Naive thymus-derived CD8-positive, alpha-beta T cell (primary cell): ENCODE measurements around the gene REG1B. TPM values are rescaled to one million over a fixed set of nuclear protein-coding genes. Genes with fewer than 3 reads are reported as not detected.
"Not testable (repeated sequence)": the region's sequence is repeated elsewhere in the genome, so short reads cannot be mapped to it uniquely, and the experiment has no call there.

Experiments used
- ATAC-seq, 2 donors: fragments of 150-1000 bp; cut with Tn5 transposase in 1 of 2; sonication (Bioruptor Pico), chemical (Tn5 transposase) in 1 of 2; 1 replicate in 1 of 2; 2 replicates in 1 of 2; pipeline ENCODE4 v1.10.0; 2021; ENCODE audit warnings: mild to moderate bottlenecking in 2 of 2, moderate library complexity in 2 of 2
- POLR2A ChIA-PET: fragments of 350-600 bp; sonication (Branson Sonifier 250); formaldehyde crosslinking; loops from one replicate; lab custom pipeline; 2021; ENCODE audit warnings: antibody characterized with exemption; lab: Charles Lee
- DNase-seq, 10 donors: peaks; one replicate each; pipeline versions ENCODE4 v3.0.0 to v3.0.0-alpha.2; 2020 to 2022
- H3K27ac Mint-ChIP-seq, 10 donors: one replicate each; pipeline ENCODE4 v1.8.0; 2020 to 2022; ENCODE audit warnings: mild to moderate bottlenecking in 10 of 10, mixed read lengths in 10 of 10, moderate library complexity in 4 of 10, inconsistent platforms in 1 of 10
- H3K27me3 Mint-ChIP-seq, 5 donors: one replicate each; pipeline ENCODE4 v1.8.0; 2021 to 2022; ENCODE audit warnings: mixed read lengths in 5 of 5
- H3K36me3 Mint-ChIP-seq, 3 donors: one replicate each; pipeline ENCODE4 v1.8.0; 2020 to 2022; ENCODE audit warnings: mixed read lengths in 3 of 3, mild to moderate bottlenecking in 2 of 3, inconsistent platforms in 1 of 3
- H3K4me1 Mint-ChIP-seq, 4 donors: one replicate each; pipeline ENCODE4 v1.8.0; 2021 to 2022; ENCODE audit warnings: mixed read lengths in 4 of 4
- H3K4me3 Mint-ChIP-seq, 10 donors: one replicate each; pipeline ENCODE4 v1.8.0; 2020 to 2022; ENCODE audit warnings: mild to moderate bottlenecking in 10 of 10, mixed read lengths in 10 of 10, moderate library complexity in 6 of 10, inconsistent platforms in 1 of 10
- H3K9me3 Mint-ChIP-seq, 9 donors: one replicate each; pipeline ENCODE4 v1.8.0; 2020 to 2022; ENCODE audit warnings: mixed read lengths in 9 of 9, mild to moderate bottlenecking in 3 of 9, inconsistent platforms in 1 of 9, moderate library complexity in 1 of 9
- polyA plus RNA-seq, 3 donors: library from polyadenylated mRNA; unstranded; fragments of 300-500 nt; fragmentation: Illumina TruSeq; gene quantifications; one replicate each; pipeline ENCODE4 v1.2.3, GENCODE V29; 2021
- total RNA-seq, 8 experiments: library from RNA in 2 of 8; stranded (reverse) in 2 of 8; gene quantifications; one replicate each; pipeline ENCODE4 v1.2.3 and lab custom pipeline; 2021 to 2026

Gene REG1B
- total and polyA plus RNA-seq, 5 experiments from 2014 or later, result not detected

GRCh38 chr2:79065201-79065600, 22.6 kb downstream of the REG1B start:
- peaks cover 0 to 5% (median 0%) of the 10 kb centered on the region in 3 donors for H3K36me3 Mint-ChIP-seq
- POLR2A ChIA-PET, result no interaction called here
- H3K9me3 Mint-ChIP-seq, result peaks cover 0 to 26% (median 12%) of the 10 kb centered on the region in 9 donors
- ATAC-seq, result no peak
- no peak overlapping the region for H3K27ac Mint-ChIP-seq
- H3K27me3 Mint-ChIP-seq, result no peaks in the 10 kb centered on the region
- no peak overlapping the region for H3K4me3 Mint-ChIP-seq
- no peaks in the 10 kb centered on the region for H3K4me1 Mint-ChIP-seq
- no peak for DNase-seq

GRCh38 chr2:79054769-79055168, 33.0 kb downstream of the REG1B start:
- POLR2A ChIA-PET, H3K27ac Mint-ChIP-seq, H3K4me3 Mint-ChIP-seq, H3K4me1 Mint-ChIP-seq, DNase-seq, ATAC-seq, H3K36me3 Mint-ChIP-seq: not testable (repeated sequence)
- Mint-ChIP-seq H3K9me3 (peaks cover 0 to 37% (median 5%) of the 10 kb centered on the region in 9 donors), H3K27me3 (peaks cover 0 to 17% (median 0%) of the 10 kb centered on the region in 5 donors)

GRCh38 chr2:79053486-79053885, 34.3 kb downstream of the REG1B start:
- POLR2A ChIA-PET, DNase-seq, H3K36me3 Mint-ChIP-seq, H3K27ac Mint-ChIP-seq, ATAC-seq, H3K4me1 Mint-ChIP-seq, H3K4me3 Mint-ChIP-seq: not testable (repeated sequence)
- Mint-ChIP-seq H3K9me3 (peaks cover 0 to 37% (median 5%) of the 10 kb centered on the region in 9 donors), H3K27me3 (peaks cover 0 to 17% (median 0%) of the 10 kb centered on the region in 5 donors)

- no peak overlapping the region for H3K4me3 Mint-ChIP-seq
- no peak overlapping the region for H3K27ac Mint-ChIP-seq
- no peaks in the 10 kb centered on the region for H3K36me3 Mint-ChIP-seq
- POLR2A ChIA-PET, result no interaction called here
- peaks cover 0 to 11% (median 3%) of the 10 kb centered on the region in 9 donors for H3K9me3 Mint-ChIP-seq
- no peak for ATAC-seq
- DNase-seq, result no peak
- peaks cover 0 to 2% (median 0%) of the 10 kb centered on the region in 4 donors for H3K4me1 Mint-ChIP-seq
- no peaks in the 10 kb centered on the region for H3K27me3 Mint-ChIP-seq
These were observed 46.8 kb downstream of the REG1B start for GRCh38 chr2:79041032-79041448.

GRCh38 chr2:79039944-79040343, 47.8 kb downstream of the REG1B start:
- H3K36me3 Mint-ChIP-seq, result no peaks in the 10 kb centered on the region
- H3K9me3 Mint-ChIP-seq, result peaks cover 0 to 11% (median 3%) of the 10 kb centered on the region in 9 donors
- POLR2A ChIA-PET, result no interaction called here
- no peak overlapping the region for H3K27ac Mint-ChIP-seq
- ATAC-seq (no peak), DNase-seq (no peak)
- H3K27me3 Mint-ChIP-seq, result no peaks in the 10 kb centered on the region
- no peak overlapping the region for H3K4me3 Mint-ChIP-seq
- H3K4me1 Mint-ChIP-seq, result peaks cover 0 to 2% (median 0%) of the 10 kb centered on the region in 4 donors

Other genes with a start within 250 kb of the REG1B start
- gene REG3G, start 62.3 kb downstream of the REG1B start, total RNA-seq, result not detected
- not detected for gene REG3G, start 62.3 kb downstream of the REG1B start, polyA plus RNA-seq
- not detected for gene REG1A, start 32.5 kb upstream of the REG1B start, total RNA-seq
- gene REG1A, start 32.5 kb upstream of the REG1B start, polyA plus RNA-seq, result not detected
- gene REG3A, start 71.8 kb upstream of the REG1B start, total RNA-seq, result not detected
- not detected for gene REG3A, start 71.8 kb upstream of the REG1B start, polyA plus RNA-seq